ENCODE data around the gene PCSK4.

The PCSK4 gene

DNA sequence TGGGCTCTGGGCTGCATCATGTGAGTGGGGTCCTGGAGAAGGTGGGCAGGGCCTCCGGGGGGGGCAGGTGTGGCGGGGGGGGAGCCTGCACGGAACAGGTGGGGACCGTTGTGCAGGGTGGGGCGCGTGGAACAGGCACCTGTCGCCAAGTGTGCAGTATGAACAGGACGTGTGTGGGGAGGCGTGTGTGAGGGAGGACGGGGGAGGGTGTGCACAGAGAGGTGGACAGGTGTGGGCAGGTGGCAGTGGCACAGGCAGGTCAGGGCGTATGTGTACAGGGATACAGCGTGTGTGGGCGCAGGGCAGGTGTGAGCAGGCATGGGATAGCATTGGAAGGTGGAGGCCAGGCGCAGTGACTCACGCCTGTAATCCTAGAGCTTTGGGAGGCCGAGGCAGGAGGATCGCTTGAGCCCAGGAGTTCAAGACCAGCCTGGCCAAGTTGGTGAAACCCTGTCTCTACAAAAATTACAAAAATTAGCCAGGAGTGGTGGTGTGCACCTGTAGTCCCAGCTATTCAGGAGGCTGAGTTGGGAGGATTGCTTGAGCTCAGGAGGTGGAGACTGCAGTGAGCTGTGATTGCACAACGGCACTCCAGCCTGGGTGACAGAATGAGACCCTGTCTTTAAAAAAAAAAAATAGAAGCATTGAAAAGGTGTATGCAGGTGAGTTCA is 37.0 kb upstream of the PCSK4 start:
- H3K27ac ChIP-seq = no peak overlapping the region
- TF ChIP-seq, protein P1, sequence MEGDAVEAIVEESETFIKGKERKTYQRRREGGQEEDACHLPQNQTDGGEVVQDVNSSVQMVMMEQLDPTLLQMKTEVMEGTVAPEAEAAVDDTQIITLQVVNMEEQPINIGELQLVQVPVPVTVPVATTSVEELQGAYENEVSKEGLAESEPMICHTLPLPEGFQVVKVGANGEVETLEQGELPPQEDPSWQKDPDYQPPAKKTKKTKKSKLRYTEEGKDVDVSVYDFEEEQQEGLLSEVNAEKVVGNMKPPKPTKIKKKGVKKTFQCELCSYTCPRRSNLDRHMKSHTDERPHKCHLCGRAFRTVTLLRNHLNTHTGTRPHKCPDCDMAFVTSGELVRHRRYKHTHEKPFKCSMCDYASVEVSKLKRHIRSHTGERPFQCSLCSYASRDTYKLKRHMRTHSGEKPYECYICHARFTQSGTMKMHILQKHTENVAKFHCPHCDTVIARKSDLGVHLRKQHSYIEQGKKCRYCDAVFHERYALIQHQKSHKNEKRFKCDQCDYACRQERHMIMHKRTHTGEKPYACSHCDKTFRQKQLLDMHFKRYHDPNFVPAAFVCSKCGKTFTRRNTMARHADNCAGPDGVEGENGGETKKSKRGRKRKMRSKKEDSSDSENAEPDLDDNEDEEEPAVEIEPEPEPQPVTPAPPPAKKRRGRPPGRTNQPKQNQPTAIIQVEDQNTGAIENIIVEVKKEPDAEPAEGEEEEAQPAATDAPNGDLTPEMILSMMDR (IDR thresholded peaks at IDR 0.05; ENCODE audit: low read depth, low read length, missing control alignments) = no peak
- DNase-seq = no peak
- H3K36me3 ChIP-seq (replicated peaks) = no peaks in the 10 kb centered on the region
- no peak overlapping the region for H3K4me3 ChIP-seq (ENCODE audit: low read depth, low read length)
- H3K27me3 ChIP-seq (replicated peaks) = peaks cover 30% of the 10 kb centered on the region
- in situ Hi-C loops (cut with HindIII; ENCODE audit: low pct_ligation_motif_present, low sequenced_read_pairs) = no loop called here

DNA sequence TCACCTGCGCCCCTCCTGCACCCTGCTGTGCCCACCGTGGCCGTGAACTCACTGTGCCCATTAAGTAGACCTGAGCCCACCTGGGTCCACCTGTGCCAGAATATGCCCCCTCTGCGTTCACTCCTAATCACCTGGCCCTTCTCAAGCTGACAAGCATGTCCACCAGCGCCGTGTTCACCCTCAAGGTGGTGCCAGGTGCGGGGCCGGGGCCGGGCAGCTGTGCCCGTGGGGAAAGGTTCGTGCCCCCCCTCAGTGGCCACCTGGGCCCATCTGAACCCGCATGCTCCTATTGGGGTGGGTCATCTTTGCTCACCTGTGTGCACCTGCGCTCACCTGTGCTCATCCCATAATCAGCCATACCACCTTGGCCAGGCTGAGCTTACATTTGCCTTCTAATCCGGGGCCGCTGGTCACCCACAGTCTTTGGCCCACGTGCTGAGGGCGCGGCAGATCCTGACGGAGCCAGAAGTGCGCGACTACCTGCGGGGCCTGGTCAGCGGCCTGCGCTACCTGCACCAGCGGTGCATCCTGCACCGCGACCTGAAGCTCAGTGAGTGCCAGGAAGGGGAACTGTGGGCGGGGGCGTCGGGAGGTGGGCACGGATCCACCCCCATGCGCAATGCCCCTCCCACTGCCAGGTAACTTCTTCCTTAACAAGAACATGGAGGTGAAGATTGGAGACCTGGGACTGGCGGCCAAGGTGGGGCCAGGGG is 36.1 kb upstream of the PCSK4 start:
- no peak for DNase-seq
- Histone ChIP-seq H3K27ac (no peak overlapping the region), H3K4me3 (ENCODE audit: low read depth, low read length) (no peak overlapping the region), H3K27me3 (replicated peaks) (peaks cover 30% of the 10 kb centered on the region), H3K36me3 (replicated peaks) (no peaks in the 10 kb centered on the region)
- TF ChIP-seq, protein P1 (IDR thresholded peaks at IDR 0.05; ENCODE audit: low read depth, low read length, missing control alignments) = no peak
- in situ Hi-C loops (cut with HindIII; ENCODE audit: low pct_ligation_motif_present, low sequenced_read_pairs) = no loop called here

GRCh38 chr19:1525343-1525742 is 35.2 kb upstream of the PCSK4 start:
- no peak for DNase-seq
- no peak overlapping the region for H3K4me3 ChIP-seq (ENCODE audit: low read depth, low read length)
- no peaks in the 10 kb centered on the region for H3K36me3 ChIP-seq (replicated peaks)
- no peak overlapping the region for H3K27ac ChIP-seq
- H3K27me3 ChIP-seq (replicated peaks) = peaks cover 30% of the 10 kb centered on the region
- in situ Hi-C loops (cut with HindIII; ENCODE audit: low pct_ligation_motif_present, low sequenced_read_pairs) = no loop called here
- TF ChIP-seq, protein P1 (IDR thresholded peaks at IDR 0.05; ENCODE audit: low read depth, low read length, missing control alignments) = no peak

GRCh38 chr19:1524972-1525325 is 34.8 kb upstream of the PCSK4 start:
- Histone ChIP-seq H3K27ac (no peak overlapping the region), H3K4me3 (ENCODE audit: low read depth, low read length) (no peak overlapping the region), H3K27me3 (replicated peaks) (peaks cover 30% of the 10 kb centered on the region), H3K36me3 (replicated peaks) (no peaks in the 10 kb centered on the region)
- TF ChIP-seq, protein P1 (IDR thresholded peaks at IDR 0.05; ENCODE audit: low read depth, low read length, missing control alignments) = no peak
- in situ Hi-C loops (cut with HindIII; ENCODE audit: low pct_ligation_motif_present, low sequenced_read_pairs) = no loop called here
- no peak for DNase-seq

DNA sequence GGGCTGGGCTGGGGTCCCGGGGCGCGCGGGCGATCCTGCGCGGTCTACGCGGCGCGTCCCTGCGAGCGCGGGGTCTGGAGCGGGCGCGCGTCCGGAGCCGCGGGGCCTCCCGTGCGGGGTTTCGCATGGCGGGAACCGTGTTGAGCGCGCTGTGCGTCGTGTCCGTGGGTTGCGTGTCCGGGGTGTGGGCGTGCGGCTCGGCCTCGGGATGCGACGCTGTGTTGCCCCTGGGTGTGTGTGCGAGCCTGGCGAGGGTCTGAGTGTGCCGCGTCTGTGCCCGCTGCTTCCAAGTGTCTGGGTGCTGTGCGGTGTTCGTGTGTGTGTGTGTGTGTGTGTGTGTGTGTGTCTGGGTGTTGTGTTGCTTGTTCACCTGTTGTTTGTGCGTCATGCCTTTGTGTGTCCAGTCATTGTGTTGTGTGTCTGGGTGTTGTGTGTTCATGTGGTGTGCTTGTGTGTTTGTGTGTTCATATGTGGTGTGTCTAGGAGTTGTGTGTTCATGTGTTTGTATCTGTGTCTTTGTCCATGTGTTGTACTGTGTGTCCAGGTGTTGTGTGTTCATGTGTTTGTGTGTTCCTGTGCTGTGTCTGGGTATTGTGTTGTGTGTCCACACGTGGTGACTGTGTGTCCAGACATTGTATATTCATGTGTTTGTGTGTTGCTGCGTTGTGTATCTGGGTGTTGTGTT is 34.3 kb upstream of the PCSK4 start:
- in situ Hi-C loops (cut with HindIII; ENCODE audit: low pct_ligation_motif_present, low sequenced_read_pairs) = no loop called here
- no peak for DNase-seq
- H3K4me3 ChIP-seq (ENCODE audit: low read depth, low read length) = no peak overlapping the region
- TF ChIP-seq, protein P1 (IDR thresholded peaks at IDR 0.05; ENCODE audit: low read depth, low read length, missing control alignments) = no peak
- no peaks in the 10 kb centered on the region for H3K36me3 ChIP-seq (replicated peaks)
- H3K27me3 ChIP-seq (replicated peaks) = peaks cover 30% of the 10 kb centered on the region
- H3K27ac ChIP-seq = no peak overlapping the region

All from brain microvascular endothelial cell (primary cell).